HG03342 (cell line): ENCODE results near the gene TSEN2.
"Not testable (repeated sequence)": the region's sequence is repeated elsewhere in the genome, so short reads cannot be mapped to it uniquely, and the experiment has no call there.

Source experiments
- ATAC-seq: cut with Tn5 transposase; IDR thresholded peaks from one replicate; pipeline ENCODE4 v1.9.1; 2021; ENCODE audit warnings: mild to moderate bottlenecking, moderate library complexity; ENCODE audit not compliant: unreplicated experiment

Gene TSEN2

DNA sequence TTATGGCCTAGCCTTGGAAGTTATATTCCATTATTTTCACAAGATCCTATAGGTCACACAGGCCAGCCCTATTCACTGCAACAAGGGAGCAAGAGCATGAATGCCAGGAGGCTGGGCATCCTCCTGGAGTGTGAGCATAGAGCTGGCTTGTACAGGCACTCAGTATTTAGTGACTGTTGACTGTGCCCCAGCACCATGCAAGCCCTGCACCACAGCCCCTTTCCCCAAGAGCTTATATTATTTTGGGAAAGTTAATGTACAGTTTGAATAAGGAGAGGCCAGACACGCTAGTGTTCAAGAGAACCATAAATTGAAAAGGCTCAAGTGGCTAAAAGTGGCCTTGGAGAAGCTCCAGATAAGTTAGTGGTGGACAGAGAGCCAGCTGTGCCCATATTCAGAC is 32.3 kb upstream of the TSEN2 start:
- ATAC-seq: no peak

GRCh38 chr3:12452361-12453330 is 31.6 kb upstream of the TSEN2 start:
- ATAC-seq: no peak

GRCh38 chr3:12454076-12454815 is 30.0 kb upstream of the TSEN2 start:
- no peak for ATAC-seq

GRCh38 chr3:12454816-12455121 is 29.5 kb upstream of the TSEN2 start:
- no peak for ATAC-seq

GRCh38 chr3:12455740-12456139 is 28.5 kb upstream of the TSEN2 start:
- ATAC-seq: no peak

DNA sequence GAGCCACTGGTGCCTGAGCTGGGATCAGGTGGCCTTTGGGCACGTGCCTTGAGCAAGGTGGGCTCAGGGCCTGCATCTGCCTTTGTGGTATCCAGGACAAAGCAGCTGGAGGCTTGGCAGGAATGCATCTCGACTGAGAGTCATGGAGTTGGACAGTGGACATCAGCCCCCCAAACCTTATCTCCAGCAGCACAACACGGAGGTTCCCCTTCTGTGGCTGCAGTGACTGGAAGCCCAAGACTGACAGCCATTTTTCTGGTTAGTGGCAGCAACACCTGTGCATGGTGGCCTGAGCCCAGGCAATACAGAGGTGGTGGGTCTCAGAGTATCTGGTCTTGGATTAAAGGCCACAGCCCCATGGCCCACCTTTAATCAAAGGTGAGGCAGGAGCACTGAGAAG is 27.8 kb upstream of the TSEN2 start:
- ATAC-seq: no peak

DNA sequence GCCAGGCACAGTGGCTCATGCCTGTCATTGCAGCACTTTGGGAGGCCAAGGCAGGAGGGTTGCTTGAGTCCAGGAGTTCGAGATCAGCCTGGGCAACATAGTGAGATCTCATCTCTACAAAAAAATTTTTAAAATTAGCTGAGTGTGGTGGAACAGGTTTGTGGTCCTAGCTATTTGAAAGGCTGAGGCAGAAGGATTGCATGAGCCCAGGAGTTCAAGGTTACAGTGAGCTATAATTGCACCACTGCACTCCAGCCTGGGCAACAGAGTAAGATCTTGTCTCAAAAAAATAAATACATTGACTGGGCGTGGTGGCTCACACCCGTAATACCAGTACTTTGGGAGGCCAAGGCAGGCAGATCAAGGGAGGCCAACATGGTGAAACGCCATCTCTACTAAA is 26.9 kb upstream of the TSEN2 start:
- ATAC-seq: not testable (repeated sequence)

- ATAC-seq: no peak
These were observed 25.4 kb upstream of the TSEN2 start for GRCh38 chr3:12458901-12459300.

- no peak for ATAC-seq
These were observed 24.2 kb upstream of the TSEN2 start for GRCh38 chr3:12460127-12460526.

- no peak for ATAC-seq
These were observed 23.1 kb upstream of the TSEN2 start for GRCh38 chr3:12461097-12461649.

DNA sequence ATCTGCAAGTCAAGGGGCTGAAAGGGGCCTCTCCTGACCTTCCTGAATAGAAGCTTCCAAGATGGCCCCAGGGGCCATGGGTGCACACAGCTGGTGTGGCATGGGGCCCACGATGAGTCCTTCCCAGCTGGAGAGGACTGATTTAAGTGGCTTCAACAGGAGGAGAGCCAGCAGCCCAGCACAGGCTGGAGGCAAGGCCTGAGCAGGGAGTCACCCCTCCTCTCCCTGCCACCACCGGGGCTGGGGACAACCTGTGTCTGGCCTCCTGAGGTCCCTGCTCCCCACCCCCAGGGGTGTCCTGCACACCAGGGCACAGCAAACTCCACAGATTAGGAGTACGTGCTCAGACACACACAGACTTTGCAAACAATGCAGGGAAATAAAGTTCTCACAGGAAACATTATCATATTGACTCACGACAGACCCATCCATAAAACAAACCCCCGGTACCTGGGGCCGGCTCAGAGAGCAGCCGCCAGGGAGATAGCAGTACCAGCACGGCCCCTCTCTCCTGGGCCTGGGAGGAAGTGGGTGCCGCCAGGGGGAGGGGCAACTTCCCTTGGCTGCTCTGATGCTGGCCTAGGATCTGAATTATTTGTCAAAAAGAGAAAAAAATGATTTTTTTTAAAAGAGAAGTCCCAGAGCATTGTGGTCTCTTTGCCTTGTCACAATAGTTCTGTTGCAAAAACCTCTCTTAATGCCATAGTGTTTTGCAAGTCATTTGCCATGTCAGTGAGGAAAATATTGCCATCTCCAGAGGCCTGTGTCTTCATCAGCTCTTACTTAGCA is 21.9 kb upstream of the TSEN2 start:
- no peak for ATAC-seq

DNA sequence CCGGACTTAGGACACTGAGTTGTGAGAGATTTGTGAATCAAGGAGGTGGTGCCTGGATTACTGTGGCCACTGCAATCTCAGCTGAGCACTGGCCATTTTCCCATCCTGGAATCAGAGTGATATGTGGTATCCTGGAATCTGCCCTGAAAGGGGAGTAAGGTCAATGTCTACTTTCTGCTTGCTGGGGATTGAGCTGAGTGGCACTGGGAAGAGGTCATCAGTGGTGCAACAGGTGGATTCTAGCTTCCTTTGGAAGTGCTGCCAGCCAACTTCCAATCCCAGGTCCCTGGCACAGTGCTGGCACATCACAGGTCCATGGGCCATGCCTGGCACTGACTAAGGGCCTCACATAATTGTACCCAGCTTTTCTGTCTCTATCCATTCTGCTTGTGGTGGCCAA is 20.6 kb upstream of the TSEN2 start:
- no peak for ATAC-seq

- ATAC-seq: no peak
These were observed 20.1 kb upstream of the TSEN2 start for GRCh38 chr3:12464181-12464580.

DNA sequence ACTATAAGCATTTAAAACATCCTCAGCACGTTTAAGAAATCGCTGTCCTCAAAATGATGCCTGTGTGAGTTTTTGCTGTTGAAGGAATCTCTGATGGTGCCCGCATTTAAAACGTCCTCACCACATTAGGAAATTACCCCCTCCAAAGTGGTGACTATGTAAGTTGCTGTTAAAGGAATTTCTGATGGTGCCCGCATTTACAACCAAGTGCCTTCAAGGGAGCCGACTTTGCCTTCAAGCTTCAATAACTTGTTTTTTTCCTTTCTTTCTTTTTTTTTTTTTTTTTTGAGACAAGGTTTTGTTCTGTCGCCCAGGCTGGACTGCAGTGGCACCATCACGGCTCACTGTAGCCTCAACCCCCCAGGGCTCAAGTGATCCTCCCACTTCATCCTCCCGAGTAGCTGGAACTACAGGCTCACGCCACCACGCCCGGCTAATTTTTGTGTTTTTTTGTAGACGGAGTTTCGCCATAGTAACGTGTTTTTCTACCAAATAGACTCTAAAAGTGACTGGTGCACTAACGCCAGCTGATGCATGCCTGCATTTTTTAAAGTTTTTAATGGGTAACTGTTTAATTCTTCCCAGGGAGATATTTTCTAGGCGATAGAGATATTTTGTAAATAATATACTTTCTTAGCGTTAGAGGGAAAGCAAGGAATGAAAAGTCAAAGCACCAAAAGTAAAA is 19.0 kb upstream of the TSEN2 start:
- no peak for ATAC-seq

DNA sequence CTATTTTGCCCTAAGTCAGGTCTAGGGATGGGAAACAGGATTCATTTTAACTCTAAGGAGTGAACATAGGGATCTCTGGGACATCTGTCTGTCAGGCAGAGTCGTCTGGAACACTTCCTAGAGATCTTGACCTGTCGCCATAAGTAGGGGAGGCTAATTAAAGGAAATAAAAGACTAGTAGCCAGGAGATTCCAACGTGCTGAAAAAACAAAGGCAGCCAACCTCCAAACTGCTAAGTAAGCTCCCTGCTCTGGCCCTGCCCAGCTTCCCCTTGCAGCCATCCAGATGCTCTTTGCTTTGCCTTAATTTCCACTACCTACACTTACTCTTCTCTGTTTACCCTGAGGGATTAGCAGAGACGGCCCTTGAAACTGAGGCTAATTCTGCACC is 18.4 kb upstream of the TSEN2 start:
- ATAC-seq: no peak

- no peak for ATAC-seq
These were observed 16.5 kb upstream of the TSEN2 start for GRCh38 chr3:12467746-12468145.

- ATAC-seq: no peak
These were observed 16.0 kb upstream of the TSEN2 start for GRCh38 chr3:12468276-12468675.

GRCh38 chr3:12468757-12469156 is 15.5 kb upstream of the TSEN2 start:
- no peak for ATAC-seq

- ATAC-seq: not testable (repeated sequence)
These were observed 15.1 kb upstream of the TSEN2 start for GRCh38 chr3:12469222-12469621.

DNA sequence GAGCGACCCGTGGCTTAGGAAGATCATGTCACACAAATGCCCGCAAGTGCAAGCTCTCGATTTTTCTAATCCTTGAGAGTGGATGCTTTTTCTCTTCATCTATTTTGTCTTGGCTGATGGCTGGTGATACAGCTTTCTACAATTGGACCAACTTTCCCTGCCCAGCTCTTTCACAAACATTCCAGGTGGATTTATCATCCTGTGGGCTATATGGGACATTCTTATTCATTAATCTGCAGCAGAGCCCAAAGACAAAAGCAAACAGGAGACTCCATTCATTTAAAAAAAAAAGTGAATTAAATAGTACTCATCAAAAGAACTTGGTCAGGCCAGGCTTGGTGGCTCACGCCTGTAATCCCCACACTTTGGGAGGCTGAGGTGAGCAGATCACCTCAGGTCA is 14.2 kb upstream of the TSEN2 start:
- ATAC-seq: no peak

GRCh38 chr3:12470680-12471079 is 13.6 kb upstream of the TSEN2 start:
- ATAC-seq: no peak
